ENCODE measurements around the gene CREB1.
"Not testable (repeated sequence)": the region's sequence is repeated elsewhere in the genome, so short reads cannot be mapped to it uniquely, and the experiment has no call there.

CREB1 gene

GRCh38 chr2:207619764-207620203 lies 90.0 kb downstream of the CREB1 start:
- peak; percentile 65 for DNase-seq (ENCODE audit: low spot score)

GRCh38 chr2:207621501-207622039 lies 91.8 kb downstream of the CREB1 start:
- DNase-seq (ENCODE audit: low spot score), result peak; percentile 5

- peak; percentile 74 for DNase-seq (ENCODE audit: low spot score)
Observed at GRCh38 chr2:207624185-207625013, 94.6 kb downstream of the CREB1 start.

- DNase-seq (ENCODE audit: low spot score), result peak; percentile 97
Observed at GRCh38 chr2:207625014-207625907, 95.5 kb downstream of the CREB1 start, which contains the start of gene METTL21A. METTL21A (minus strand) TSS chr2:207625394; CDS start chr2:207624375, 1,019 bp downstream.

GRCh38 chr2:207629553-207629952 lies 99.8 kb downstream of the CREB1 start:
- DNase-seq (ENCODE audit: low spot score), result no peak

GRCh38 chr2:207630491-207630890 lies 100.7 kb downstream of the CREB1 start:
- DNase-seq (ENCODE audit: low spot score), result no peak

GRCh38 chr2:207632575-207633493 lies 103.1 kb downstream of the CREB1 start:
- DNase-seq (ENCODE audit: low spot score), result no peak

GRCh38 chr2:207633686-207634085 lies 103.9 kb downstream of the CREB1 start:
- no peak for DNase-seq (ENCODE audit: low spot score)

GRCh38 chr2:207635468-207636200 lies 105.9 kb downstream of the CREB1 start:
- no peak for DNase-seq (ENCODE audit: low spot score)

GRCh38 chr2:207639288-207639687 lies 109.5 kb downstream of the CREB1 start:
- DNase-seq (ENCODE audit: low spot score), result not testable (repeated sequence)

GRCh38 chr2:207640160-207640559 lies 110.4 kb downstream of the CREB1 start:
- DNase-seq (ENCODE audit: low spot score), result no peak

GRCh38 chr2:207640661-207641060 lies 110.9 kb downstream of the CREB1 start:
- no peak for DNase-seq (ENCODE audit: low spot score)

GRCh38 chr2:207643892-207644291 lies 114.1 kb downstream of the CREB1 start:
- DNase-seq (ENCODE audit: low spot score), result no peak

GRCh38 chr2:207646582-207646981 lies 116.8 kb downstream of the CREB1 start:
- not testable (repeated sequence) for DNase-seq (ENCODE audit: low spot score)

All from germinal center (tissue), 1 donor.